SH-SY5Y (cell line): ENCODE data around the gene HNF1A.

ENCODE experiments used
- GATA2 ChIP-seq: IDR thresholded peaks from 2 replicates; pipeline ENCODE4 v1.6.1; 2011; ENCODE audit warnings: mild to moderate bottlenecking, low read depth, low read length
- GATA3 ChIP-seq: IDR thresholded peaks from 2 replicates; pipeline ENCODE4 v1.6.1; 2011; ENCODE audit warnings: low read depth, mild to moderate bottlenecking, low read length, moderate library complexity

DNA sequence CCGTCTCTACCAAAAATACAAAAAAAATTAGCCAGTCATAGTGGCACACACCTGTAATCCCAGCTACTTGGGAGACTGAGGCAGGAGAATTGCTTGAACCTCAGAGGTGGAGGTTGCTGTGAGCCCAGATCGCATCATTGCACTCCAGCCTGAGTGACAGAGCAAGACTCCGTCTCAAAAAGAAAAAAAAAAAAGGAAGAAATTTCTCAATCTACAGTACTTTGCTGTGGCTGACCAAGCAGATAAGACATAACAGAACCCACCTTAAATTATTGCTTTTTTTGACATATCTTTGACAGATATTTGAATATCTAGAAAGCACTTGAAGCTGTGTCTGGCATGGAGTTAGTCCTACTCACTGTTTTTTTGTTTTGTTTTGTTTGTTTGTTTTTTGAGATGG lies 34.9 kb upstream of the HNF1A start:
- TF ChIP-seq GATA2 (no peak), GATA3 (no peak)
